HG02610 (cell line): Measurements from ENCODE around the gene GFOD1.
"Not testable (repeated sequence)": the region's sequence is repeated elsewhere in the genome, so short reads cannot be mapped to it uniquely, and the experiment has no call there.

ENCODE experiments used
- ATAC-seq: cut with Tn5 transposase; IDR thresholded peaks from one replicate; pipeline ENCODE4 v1.9.1; 2021; ENCODE audit warnings: mild to moderate bottlenecking, moderate library complexity; ENCODE audit not compliant: unreplicated experiment

The GFOD1 gene

DNA sequence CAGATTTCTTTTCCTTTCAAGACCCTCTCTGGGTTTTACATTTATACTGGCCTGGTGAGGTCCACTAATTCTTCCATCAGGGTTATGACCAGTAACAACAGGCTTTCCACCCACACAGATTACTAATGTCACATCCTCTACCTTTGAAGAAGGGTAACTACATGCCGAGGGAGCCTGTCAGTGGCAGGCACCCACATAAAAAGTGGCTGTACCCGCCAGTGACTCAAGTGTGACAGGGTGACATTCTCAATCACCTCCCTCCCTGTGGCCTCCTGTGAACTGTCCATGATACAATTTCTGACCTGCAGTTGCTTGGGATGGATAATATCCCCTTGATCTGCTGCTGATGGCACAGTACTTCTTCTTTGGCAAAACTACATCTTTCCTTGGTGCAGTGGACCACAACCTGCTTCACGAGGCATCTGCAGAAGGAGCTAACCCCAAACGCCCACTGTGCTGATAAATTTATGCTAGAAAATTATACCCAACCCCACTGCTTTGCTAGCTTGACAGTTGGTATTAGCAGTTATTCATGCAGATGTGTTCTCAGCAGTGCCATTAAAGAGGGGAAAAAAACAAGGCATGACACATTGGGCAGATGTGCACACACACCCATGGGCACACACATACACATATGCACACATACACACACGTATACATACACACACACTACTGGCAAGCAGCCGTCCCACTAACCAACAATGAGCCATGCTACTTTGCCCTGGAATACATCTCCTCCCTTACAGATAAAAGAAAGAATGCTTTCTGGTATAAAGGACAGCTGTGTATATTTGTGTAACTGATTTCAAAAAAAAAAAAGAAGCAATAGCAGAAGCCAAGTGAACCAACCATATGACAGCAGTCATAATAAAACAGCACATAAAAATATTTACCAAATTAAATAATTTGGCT lies 20.8 kb downstream of the GFOD1 start:
- peak; percentile 48 for ATAC-seq

DNA sequence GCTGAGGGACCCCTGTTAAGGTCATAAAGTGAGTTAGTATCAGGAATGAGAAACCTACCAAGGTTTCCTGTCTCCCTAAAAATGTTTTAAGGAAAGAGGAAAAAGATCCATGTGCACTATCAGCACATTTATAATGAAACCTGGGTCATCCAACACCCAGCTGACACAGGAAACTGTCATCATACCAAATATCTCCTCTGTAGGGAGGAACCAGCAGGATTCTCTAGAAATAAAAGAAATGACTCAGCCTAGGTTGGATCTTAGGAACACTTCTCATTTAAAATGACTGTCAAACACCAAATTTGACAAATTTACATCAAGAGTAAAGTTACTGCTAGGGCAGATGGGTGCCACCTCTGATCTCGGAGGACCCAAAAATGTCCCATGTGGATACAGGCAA lies 21.7 kb downstream of the GFOD1 start:
- no peak for ATAC-seq

GRCh38 chr6:13463941-13464340 lies 23.5 kb downstream of the GFOD1 start:
- ATAC-seq, result no peak

DNA sequence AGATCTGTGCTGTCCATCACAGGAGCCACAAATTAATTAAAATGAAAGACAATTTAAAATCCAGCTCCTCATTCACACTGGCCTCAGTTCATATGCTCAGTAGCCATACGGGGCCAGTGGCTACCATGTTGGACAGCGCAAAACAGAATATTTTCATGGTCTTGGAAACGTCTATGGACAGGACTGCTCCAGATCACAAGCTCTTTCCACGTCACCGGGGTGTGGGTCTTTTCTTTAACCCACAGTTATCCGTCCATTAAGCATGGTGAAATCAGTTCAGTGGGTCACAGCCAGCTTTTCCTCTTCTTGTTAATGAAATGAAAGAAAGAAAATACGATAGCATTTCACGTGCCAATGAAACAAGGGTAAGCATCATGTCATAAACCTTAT lies 24.1 kb downstream of the GFOD1 start:
- ATAC-seq, result no peak

GRCh38 chr6:13462458-13463327 lies 24.7 kb downstream of the GFOD1 start:
- no peak for ATAC-seq

DNA sequence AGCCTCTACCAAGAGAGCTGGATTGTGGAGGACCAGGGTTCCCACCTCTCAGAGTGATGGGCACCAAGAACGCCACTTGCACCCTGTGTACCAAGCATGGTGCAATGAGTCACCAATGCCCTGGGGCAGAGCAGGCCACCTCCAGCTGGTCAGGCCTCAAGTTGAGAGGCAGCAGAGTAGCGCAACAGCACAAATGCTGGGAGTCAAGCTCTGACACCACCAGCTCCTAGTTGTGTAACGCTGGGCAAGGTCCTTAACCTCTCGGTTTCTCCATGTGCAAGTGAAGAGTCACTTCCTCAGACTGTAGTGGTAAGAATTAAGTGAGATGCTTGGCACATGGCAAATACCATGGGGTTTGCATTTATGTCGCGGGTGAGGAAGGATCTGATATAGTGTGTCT lies 25.6 kb downstream of the GFOD1 start:
- ATAC-seq, result no peak

- no peak for ATAC-seq
These were observed 26.1 kb downstream of the GFOD1 start for GRCh38 chr6:13461307-13461706.

DNA sequence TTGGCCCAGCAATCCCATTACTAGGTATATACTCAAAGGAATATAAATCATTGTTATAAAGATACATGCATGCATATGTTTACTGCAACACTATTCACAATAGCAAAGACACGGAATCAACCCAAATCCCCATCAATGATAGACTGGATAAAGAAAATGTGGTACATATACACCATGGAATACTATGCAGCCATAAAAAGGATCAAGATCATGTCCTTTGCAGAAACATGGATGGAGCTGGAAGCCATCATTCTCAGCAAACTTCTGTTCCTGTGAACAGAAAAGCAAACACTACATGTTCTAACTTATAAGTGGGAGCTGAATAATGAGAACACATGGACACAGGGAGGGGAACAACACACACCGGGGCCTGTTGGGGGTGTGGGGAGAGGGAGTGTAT lies 27.1 kb downstream of the GFOD1 start:
- not testable (repeated sequence) for ATAC-seq

- ATAC-seq, result no peak
These were observed 29.8 kb downstream of the GFOD1 start for GRCh38 chr6:13457577-13457976.

DNA sequence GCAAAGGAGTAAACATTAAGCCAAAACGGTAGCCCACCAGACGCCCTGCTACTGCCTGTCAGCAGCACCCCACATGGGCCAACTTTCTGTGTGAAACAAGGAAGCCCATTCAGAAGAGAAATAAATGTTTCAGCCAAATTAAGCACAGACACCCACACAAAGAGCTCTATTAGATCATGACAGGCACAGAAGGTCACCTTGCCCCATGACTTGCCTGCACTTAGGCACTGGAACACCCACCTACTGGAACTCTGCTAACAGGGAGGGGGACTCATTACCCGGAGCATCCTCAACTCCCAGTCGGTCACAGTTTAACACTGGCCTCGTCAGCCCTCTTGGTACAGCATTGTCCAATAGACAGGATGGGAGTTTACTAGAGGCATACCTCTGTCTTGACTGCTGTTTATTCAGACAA lies 31.8 kb downstream of the GFOD1 start:
- no peak for ATAC-seq

DNA sequence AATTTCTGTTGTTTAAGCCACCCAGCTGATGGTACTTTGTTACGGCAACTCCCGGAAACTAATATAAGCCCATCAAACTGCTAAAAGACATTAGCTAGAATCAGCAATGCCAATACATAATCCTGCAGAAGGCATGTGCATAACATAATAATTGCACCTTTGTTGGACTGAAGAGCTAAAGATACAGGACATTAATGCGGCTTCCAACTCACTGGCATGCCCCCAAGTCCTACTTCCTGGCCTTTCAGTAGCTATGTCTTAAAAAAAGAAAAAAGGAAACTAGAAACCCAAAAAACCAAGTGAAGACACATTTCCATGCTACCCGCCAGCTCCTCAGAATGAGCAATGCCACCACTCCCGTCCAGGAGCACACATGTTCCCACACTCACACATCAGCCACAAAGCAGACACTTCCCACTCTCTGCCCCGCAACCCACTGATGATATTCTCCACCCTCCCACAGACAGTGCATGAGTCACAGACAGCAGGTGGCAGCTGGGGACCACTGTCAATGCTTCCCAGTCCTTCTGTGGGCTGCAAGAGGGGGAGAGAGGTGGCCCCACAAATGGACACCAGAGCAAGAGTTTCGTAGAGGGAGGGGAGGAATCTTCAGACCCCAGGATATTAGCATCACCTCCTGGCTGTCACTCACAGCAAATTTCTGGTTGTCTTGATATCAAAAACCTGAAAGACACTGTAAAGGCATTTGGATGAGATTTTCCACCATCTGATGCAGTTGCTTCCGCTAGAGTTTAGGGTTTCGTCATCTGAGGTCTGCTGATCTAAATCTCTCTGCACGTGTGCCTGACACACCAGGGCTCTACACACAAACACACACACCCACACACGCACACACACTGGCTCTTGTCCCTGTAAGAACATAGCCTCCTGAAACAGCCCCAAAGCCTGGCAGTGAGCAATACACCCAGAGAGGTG lies 32.8 kb downstream of the GFOD1 start:
- peak; percentile 43 for ATAC-seq

- ATAC-seq, result peak; percentile 32
These were observed 33.6 kb downstream of the GFOD1 start for GRCh38 chr6:13453771-13454251.

DNA sequence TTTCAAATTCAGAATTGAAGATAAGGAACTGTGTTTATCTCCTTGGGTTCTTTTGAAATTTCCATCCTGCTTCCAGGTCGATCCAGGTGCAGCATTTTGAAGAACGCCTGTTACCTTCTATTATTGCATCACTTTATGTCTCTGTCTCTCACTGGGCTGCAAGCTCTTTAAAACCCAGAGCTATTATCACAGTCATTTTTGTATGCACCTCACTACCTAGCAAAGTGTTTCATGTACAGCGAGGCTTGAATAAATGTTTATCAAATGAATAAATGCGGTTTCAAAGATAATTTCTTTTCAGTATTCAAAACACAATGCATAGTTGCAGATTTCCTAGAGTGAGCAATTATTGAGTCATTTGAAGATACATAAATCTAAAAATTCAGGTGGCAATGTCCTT lies 34.2 kb downstream of the GFOD1 start:
- no peak for ATAC-seq

GRCh38 chr6:13452346-13453117 lies 34.9 kb downstream of the GFOD1 start:
- ATAC-seq, result no peak

- no peak for ATAC-seq
These were observed 36.1 kb downstream of the GFOD1 start for GRCh38 chr6:13451181-13451895.

DNA sequence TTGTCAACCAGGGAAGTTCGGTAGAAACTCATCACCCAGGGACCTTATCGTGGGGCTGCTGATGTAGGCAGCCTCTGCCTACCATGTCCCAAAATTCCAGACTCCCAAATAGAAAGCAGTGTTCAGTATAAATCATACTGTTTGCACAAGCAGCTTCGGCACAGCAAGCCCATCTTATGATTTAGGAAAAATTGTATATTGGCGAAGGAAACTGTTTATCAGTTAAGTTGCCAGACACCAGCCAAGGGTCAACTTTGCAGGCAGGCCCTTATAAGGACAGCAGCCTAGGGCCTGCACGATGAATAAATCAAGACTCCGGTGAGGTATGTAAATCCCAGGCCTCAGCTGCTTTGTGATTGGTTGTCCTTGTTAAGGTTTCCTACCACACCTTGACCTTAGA lies 36.8 kb downstream of the GFOD1 start:
- no peak for ATAC-seq

- no peak for ATAC-seq
These were observed 39.3 kb downstream of the GFOD1 start for GRCh38 chr6:13447949-13448724.

- ATAC-seq, result no peak
These were observed 41.0 kb downstream of the GFOD1 start for GRCh38 chr6:13446381-13446780.

GRCh38 chr6:13445744-13446115 lies 41.7 kb downstream of the GFOD1 start:
- no peak for ATAC-seq
